NB4 (cell line): Measurements from ENCODE around the gene ETV7.

Experiments used
- MYC ChIP-seq: IDR thresholded peaks from 2 replicates; pipeline ENCODE4 v1.6.1; 2011; ENCODE audit warnings: low read depth, low read length
- POLR2A ChIP-seq: IDR thresholded peaks from 2 replicates; pipeline ENCODE4 v1.6.1; 2011; ENCODE audit warnings: mild to moderate bottlenecking; ENCODE audit not compliant: insufficient read length; ENCODE audit errors: extremely low read depth
- TF ChIP-seq, protein P1 (sequence below): IDR thresholded peaks from one replicate; pipeline ENCODE4 v1.5.1; 2012; ENCODE audit warnings: low read depth, low read length

- TF ChIP-seq POLR2A = no peak
- TF ChIP-seq, protein P1, sequence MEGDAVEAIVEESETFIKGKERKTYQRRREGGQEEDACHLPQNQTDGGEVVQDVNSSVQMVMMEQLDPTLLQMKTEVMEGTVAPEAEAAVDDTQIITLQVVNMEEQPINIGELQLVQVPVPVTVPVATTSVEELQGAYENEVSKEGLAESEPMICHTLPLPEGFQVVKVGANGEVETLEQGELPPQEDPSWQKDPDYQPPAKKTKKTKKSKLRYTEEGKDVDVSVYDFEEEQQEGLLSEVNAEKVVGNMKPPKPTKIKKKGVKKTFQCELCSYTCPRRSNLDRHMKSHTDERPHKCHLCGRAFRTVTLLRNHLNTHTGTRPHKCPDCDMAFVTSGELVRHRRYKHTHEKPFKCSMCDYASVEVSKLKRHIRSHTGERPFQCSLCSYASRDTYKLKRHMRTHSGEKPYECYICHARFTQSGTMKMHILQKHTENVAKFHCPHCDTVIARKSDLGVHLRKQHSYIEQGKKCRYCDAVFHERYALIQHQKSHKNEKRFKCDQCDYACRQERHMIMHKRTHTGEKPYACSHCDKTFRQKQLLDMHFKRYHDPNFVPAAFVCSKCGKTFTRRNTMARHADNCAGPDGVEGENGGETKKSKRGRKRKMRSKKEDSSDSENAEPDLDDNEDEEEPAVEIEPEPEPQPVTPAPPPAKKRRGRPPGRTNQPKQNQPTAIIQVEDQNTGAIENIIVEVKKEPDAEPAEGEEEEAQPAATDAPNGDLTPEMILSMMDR = no peak
- TF ChIP-seq MYC = no peak
Observed at GRCh38 chr6:36323062-36323461, 64.4 kb downstream of the ETV7 start.
